HCT116 (cell line): ENCODE data around the gene EME1. TPM values are rescaled to one million over a fixed set of nuclear protein-coding genes. Genes with fewer than 3 reads are reported as not detected.
"Not testable (repeated sequence)": the region's sequence is repeated elsewhere in the genome, so short reads cannot be mapped to it uniquely, and the experiment has no call there.

Source experiments
- ATAC-seq: fragments of 200-7000 bp; cut with Tn5 transposase; 2 replicates; pipeline ENCODE4 v1.9.1; 2020; ENCODE audit warnings: mild to moderate bottlenecking, moderate library complexity
- BruUV-seq: library from RNA; stranded (reverse); fragments of 400-500 nt; replicated peaks from 2 replicates; lab custom pipeline; 2021; lab: Mats Ljungman, UMichigan
- CTCF ChIA-PET: fragments of 300-600 bp; sonication (Branson Sonifier 250); formaldehyde crosslinking; loops from one replicate; lab custom pipeline; 2021; ENCODE audit warnings: antibody characterized with exemption; lab: Charles Lee
- POLR2A ChIA-PET: fragments of 300-600, 350-600 bp; sonication (Branson Sonifier 250); formaldehyde crosslinking; loops from one replicate; lab custom pipeline; 2021; ENCODE audit warnings: antibody characterized with exemption; lab: Charles Lee
- RAD21 ChIA-PET, 2 experiments: fragments of 300-600 bp; sonication (Branson Sonifier 250); formaldehyde crosslinking; loops; one replicate each; lab custom pipeline; 2023; ENCODE audit warnings: low total read pairs in 2 of 2; ENCODE audit not compliant: uncharacterized antibody in 2 of 2, unreplicated experiment in 2 of 2, low non-redundant PET in 1 of 2; lab: Charles Lee
- DNase-seq: peaks from one replicate; pipeline ENCODE4 v3.0.0-alpha.2; 2010; ENCODE audit warnings: low read depth, low spot score
- H2AFZ ChIP-seq: fragments of 200-600 bp; shearing (Covaris generic), sonication (generic); 2 replicates; pipeline ENCODE4 v1.6.1; 2017; ENCODE audit warnings: low read depth, mixed run types, mixed read lengths, antibody characterized with exemption, low read length; ENCODE audit not compliant: poor library complexity, severe bottlenecking
- H3K27ac ChIP-seq: 2 replicates; pipeline ENCODE4 v1.5.1; 2012; ENCODE audit warnings: low read depth, low read length
- H3K27me3 ChIP-seq: fragments of 200-600 bp; sonication (generic); 2 replicates; pipeline ENCODE4 v1.6.1; 2016; ENCODE audit warnings: mixed run types, low read length, mixed read lengths; ENCODE audit not compliant: insufficient read depth
- H3K36me3 ChIP-seq, 2 experiments: fragments of 200-500 bp in 1 of 2; fragments of 200-600 bp in 1 of 2; sonication (Bioruptor generic) in 1 of 2; sonication (generic) in 1 of 2; 2 replicates each; pipeline versions ENCODE4 v1.5.1 to v1.6.1; 2014 to 2016; ENCODE audit warnings: low read length in 2 of 2, inconsistent platforms in 1 of 2, mixed read lengths in 1 of 2, mixed run types in 1 of 2; ENCODE audit not compliant: insufficient read depth in 2 of 2, control insufficient read depth in 1 of 2
- H3K4me1 ChIP-seq, 2 experiments: fragments of 200-600 bp in 1 of 2; sonication (generic) in 1 of 2; 2 replicates each; pipeline versions ENCODE4 v1.5.1 to v1.6.1; 2012 to 2017; ENCODE audit warnings: low read length in 2 of 2, inconsistent platforms in 1 of 2, mild to moderate bottlenecking in 1 of 2, mixed read lengths in 1 of 2, mixed run types in 1 of 2, moderate library complexity in 1 of 2; ENCODE audit not compliant: insufficient read depth in 2 of 2, control insufficient read depth in 1 of 2
- H3K4me2 ChIP-seq: fragments of 200-600 bp; sonication (generic); 2 replicates; pipeline ENCODE4 v1.6.1; 2017; ENCODE audit warnings: mixed run types, low read length, mixed read lengths
- H3K4me3 ChIP-seq, 2 experiments: fragments of 200-600 bp in 1 of 2; sonication (generic) in 1 of 2; replicated peaks in 1 of 2; 2 replicates each; pipeline ENCODE4 v1.5.1; 2011 to 2016; ENCODE audit warnings: low read length in 2 of 2, control low read depth in 1 of 2, low read depth in 1 of 2, mild to moderate bottlenecking in 1 of 2, mixed read lengths in 1 of 2, mixed run types in 1 of 2
- H3K79me2 ChIP-seq: fragments of 200-600 bp; sonication (generic); 2 replicates; pipeline ENCODE4 v1.6.1; 2017; ENCODE audit warnings: mild to moderate bottlenecking, mixed run types, low read length, moderate library complexity, mixed read lengths; ENCODE audit not compliant: insufficient read depth
- H3K9ac ChIP-seq: fragments of 200-600 bp; sonication (generic); 2 replicates; pipeline ENCODE4 v1.6.1; 2016; ENCODE audit warnings: low read length, mixed read lengths
- H3K9me2 ChIP-seq: fragments of 200-600 bp; sonication (generic), shearing (Covaris generic); 2 replicates; pipeline ENCODE4 v1.6.1; 2017; ENCODE audit warnings: mixed run types, mild to moderate bottlenecking, moderate library complexity; ENCODE audit not compliant: insufficient read depth
- H3K9me3 ChIP-seq, 2 experiments: fragments of 200-500 bp in 1 of 2; fragments of 200-600 bp in 1 of 2; sonication (Bioruptor generic) in 1 of 2; sonication (generic) in 1 of 2; 2 replicates each; pipeline ENCODE4 v1.6.1; 2014 to 2017; ENCODE audit warnings: low read length in 2 of 2, mixed read lengths in 2 of 2, inconsistent platforms in 1 of 2, low read depth in 1 of 2, mild to moderate bottlenecking in 1 of 2, mixed run types in 1 of 2, moderate library complexity in 1 of 2; ENCODE audit not compliant: control insufficient read depth in 1 of 2, insufficient read depth in 1 of 2
- H4K20me1 ChIP-seq: fragments of 200-600 bp; sonication (generic), shearing (Covaris generic); 2 replicates; pipeline ENCODE4 v1.6.1; 2017; ENCODE audit warnings: mixed run types, mild to moderate bottlenecking, moderate library complexity; ENCODE audit not compliant: insufficient read depth
- CEBPB ChIP-seq: IDR thresholded peaks from 2 replicates; pipeline ENCODE4 v1.6.1; 2012; ENCODE audit warnings: low read depth
- FOSL1 ChIP-seq: IDR thresholded peaks from 2 replicates; pipeline ENCODE4 v1.6.1; 2012; ENCODE audit warnings: low read depth
- JUND ChIP-seq: IDR thresholded peaks from 2 replicates; pipeline ENCODE4 v1.6.1; 2012
- RAD21 ChIP-seq: IDR thresholded peaks from 2 replicates; pipeline ENCODE4 v1.6.1; 2012; ENCODE audit warnings: low read depth, mild to moderate bottlenecking
- SIN3A ChIP-seq: IDR thresholded peaks from 2 replicates; pipeline ENCODE4 v1.6.1; 2012; ENCODE audit warnings: low read depth
- SP1 ChIP-seq: IDR thresholded peaks from 2 replicates; pipeline ENCODE4 v1.6.1; 2012; ENCODE audit warnings: low read depth
- SRF ChIP-seq: IDR thresholded peaks from 2 replicates; pipeline ENCODE4 v1.6.1; 2012; ENCODE audit warnings: low read depth
- TCF7L2 ChIP-seq: IDR thresholded peaks from 2 replicates; pipeline ENCODE4 v1.7.0; 2011; ENCODE audit warnings: borderline replicate concordance, inconsistent platforms; ENCODE audit not compliant: insufficient read depth, insufficient read length; ENCODE audit errors: extremely low read depth
- YY1 ChIP-seq: IDR thresholded peaks from 2 replicates; pipeline ENCODE4 v1.6.1; 2011; ENCODE audit warnings: low read length, low read depth, moderate library complexity, mild to moderate bottlenecking; ENCODE audit not compliant: insufficient replicate concordance; ENCODE audit errors: extremely low read depth
- ZFX ChIP-seq: fragments of 450-650 bp; IDR thresholded peaks from 2 replicates; pipeline ENCODE4 v1.6.1; 2017
- intact Hi-C: fragments of 100-400 bp; cut with micrococcal nuclease; formaldehyde crosslinking; loops from 2 replicates; pipeline ENCODE4 v1.10.0; 2022
- total RNA-seq: library from RNA; stranded (reverse); gene quantifications from one replicate; pipeline ENCODE4 v1.2.1, GENCODE V29; 2021; ENCODE audit not compliant: unreplicated experiment
- TF ChIP-seq, protein P1 (sequence below), 3 experiments: fragments of 200-600 bp in 1 of 3; sonication (generic) in 1 of 3; IDR thresholded peaks in 2 of 3; conservative IDR thresholded peaks in 1 of 3; 2 replicates each; pipeline ENCODE4 v1.5.1; 2012 to 2017; ENCODE audit warnings: low read depth in 2 of 3, low read length in 2 of 3, antibody characterized with exemption in 1 of 3, borderline replicate concordance in 1 of 3, control low read depth in 1 of 3, mild to moderate bottlenecking in 1 of 3, mixed read lengths in 1 of 3, mixed run types in 1 of 3, moderate library complexity in 1 of 3; ENCODE audit not compliant: insufficient read depth in 1 of 3
- TF ChIP-seq, protein P2 (sequence below): IDR thresholded peaks from 2 replicates; pipeline ENCODE4 v1.6.1; 2012
- TF ChIP-seq, protein P3 (sequence below): IDR thresholded peaks from 2 replicates; pipeline ENCODE4 v1.6.1; 2011; ENCODE audit warnings: mild to moderate bottlenecking, low read length, moderate library complexity; ENCODE audit not compliant: insufficient replicate concordance; ENCODE audit errors: extremely low read depth
- TF ChIP-seq, protein P4 (sequence below): IDR thresholded peaks from 2 replicates; pipeline ENCODE4 v1.6.1; 2012

Gene EME1
- total RNA-seq, 1 experiment from 2014 or later = 31.8 TPM

DNA sequence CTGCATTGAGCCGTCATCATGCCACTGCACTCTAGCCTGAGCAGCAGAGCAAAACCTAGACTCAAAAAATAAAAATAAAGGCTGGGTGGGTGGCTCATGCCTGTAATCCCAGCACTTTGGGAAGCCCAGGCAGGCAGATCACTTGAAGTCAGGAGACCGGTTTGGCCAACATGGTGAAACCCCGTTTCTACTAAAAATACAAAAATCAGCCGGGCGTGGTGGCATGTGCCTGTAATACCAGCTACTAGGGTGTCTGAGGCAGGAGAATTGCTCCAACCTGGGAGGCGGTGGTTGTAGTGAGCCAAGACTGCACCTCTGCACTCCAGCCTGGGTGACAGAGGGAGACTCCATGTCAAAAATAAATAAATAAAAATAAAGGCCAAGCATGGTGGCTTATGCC is 55.1 kb downstream of the EME1 start:
- H3K27ac ChIP-seq = not testable (repeated sequence)
- H3K4me2 ChIP-seq = peak overlapping the region; percentile 89; the same call in 1 of the 2 replicates

DNA sequence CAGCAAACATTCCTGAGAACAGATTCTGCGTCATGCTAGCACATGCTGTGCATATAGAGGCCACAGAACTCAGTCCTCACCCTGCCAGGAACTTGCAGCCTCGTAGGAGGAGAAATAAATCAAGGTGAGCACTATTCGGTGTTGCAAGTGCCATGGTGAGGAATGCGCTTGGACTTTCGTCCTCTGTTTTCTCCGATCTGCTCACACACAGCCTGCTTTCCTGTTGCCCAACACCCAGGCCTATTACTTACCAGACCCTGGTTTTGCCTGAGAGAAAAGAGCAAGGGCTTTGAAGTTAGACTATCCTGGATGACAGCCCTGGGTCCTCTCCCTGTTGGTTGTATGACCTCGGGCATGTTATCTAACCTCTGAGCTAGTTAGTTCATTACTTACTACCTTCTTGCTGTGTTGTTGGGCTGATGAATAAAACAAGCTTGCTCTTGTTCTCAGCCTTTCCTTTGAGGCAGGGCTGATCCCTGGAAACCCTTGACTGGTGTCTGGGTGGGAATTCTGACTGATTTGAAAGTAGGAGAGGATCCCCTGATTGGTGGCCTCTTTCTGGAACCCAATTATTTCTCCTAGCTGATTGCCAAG is 55.9 kb downstream of the EME1 start:
- H3K9me2 ChIP-seq = no peaks in the 10 kb centered on the region
- intact Hi-C loops = no loop called here
- ChIA-PET RAD21 (no interaction called here), POLR2A (no interaction called here), CTCF (interaction anchor here (0.6 to 4.3 kb wide), 2 partner anchors 31 to 276 kb away, joined by 3 to 20 read pairs; partner anchors contain the start of gene LRRC59)
- no peaks in the 10 kb centered on the region; a peak in 1 of 4 replicates for H3K36me3 ChIP-seq
- no peaks in the 10 kb centered on the region for H3K9me3 ChIP-seq
- H3K4me3 ChIP-seq = no peak overlapping the region
- DNase-seq = no peak
- H4K20me1 ChIP-seq = no peaks in the 10 kb centered on the region
- BruUV-seq = no TSS peak
- 0 out of 2 replicates have a peak, but pooled peaks cover 7% of the 10 kb centered on the region for H3K79me2 ChIP-seq
- no peak overlapping the region for H3K27ac ChIP-seq
- H3K4me1 ChIP-seq = peaks cover 21 to 37% of the 10 kb centered on the region in 2 experiments
- no peak overlapping the region for H3K4me2 ChIP-seq
- ATAC-seq = no peak
- H3K27me3 ChIP-seq = no peaks in the 10 kb centered on the region
- no peak overlapping the region for H3K9ac ChIP-seq
- no peak overlapping the region for H2AFZ ChIP-seq
- TF ChIP-seq SIN3A (no peak), YY1 (no peak), FOSL1 (no peak), CEBPB (no peak), JUND (no peak), RAD21 (no peak), TCF7L2 (no peak), SP1 (no peak), ZFX (no peak), SRF (no peak)
- TF ChIP-seq, protein P1, sequence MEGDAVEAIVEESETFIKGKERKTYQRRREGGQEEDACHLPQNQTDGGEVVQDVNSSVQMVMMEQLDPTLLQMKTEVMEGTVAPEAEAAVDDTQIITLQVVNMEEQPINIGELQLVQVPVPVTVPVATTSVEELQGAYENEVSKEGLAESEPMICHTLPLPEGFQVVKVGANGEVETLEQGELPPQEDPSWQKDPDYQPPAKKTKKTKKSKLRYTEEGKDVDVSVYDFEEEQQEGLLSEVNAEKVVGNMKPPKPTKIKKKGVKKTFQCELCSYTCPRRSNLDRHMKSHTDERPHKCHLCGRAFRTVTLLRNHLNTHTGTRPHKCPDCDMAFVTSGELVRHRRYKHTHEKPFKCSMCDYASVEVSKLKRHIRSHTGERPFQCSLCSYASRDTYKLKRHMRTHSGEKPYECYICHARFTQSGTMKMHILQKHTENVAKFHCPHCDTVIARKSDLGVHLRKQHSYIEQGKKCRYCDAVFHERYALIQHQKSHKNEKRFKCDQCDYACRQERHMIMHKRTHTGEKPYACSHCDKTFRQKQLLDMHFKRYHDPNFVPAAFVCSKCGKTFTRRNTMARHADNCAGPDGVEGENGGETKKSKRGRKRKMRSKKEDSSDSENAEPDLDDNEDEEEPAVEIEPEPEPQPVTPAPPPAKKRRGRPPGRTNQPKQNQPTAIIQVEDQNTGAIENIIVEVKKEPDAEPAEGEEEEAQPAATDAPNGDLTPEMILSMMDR (IDR thresholded peaks at IDR 0.05 in 2 of 3, conservative IDR thresholded peaks at IDR 0.05 in 1 of 3; ENCODE audit: borderline replicate concordance in 1 of 3, insufficient read depth in 1 of 3, low read depth in 2 of 3, low read length in 2 of 3) = no peak
- TF ChIP-seq, protein P2, sequence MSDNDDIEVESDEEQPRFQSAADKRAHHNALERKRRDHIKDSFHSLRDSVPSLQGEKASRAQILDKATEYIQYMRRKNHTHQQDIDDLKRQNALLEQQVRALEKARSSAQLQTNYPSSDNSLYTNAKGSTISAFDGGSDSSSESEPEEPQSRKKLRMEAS = no peak
- TF ChIP-seq, protein P3, sequence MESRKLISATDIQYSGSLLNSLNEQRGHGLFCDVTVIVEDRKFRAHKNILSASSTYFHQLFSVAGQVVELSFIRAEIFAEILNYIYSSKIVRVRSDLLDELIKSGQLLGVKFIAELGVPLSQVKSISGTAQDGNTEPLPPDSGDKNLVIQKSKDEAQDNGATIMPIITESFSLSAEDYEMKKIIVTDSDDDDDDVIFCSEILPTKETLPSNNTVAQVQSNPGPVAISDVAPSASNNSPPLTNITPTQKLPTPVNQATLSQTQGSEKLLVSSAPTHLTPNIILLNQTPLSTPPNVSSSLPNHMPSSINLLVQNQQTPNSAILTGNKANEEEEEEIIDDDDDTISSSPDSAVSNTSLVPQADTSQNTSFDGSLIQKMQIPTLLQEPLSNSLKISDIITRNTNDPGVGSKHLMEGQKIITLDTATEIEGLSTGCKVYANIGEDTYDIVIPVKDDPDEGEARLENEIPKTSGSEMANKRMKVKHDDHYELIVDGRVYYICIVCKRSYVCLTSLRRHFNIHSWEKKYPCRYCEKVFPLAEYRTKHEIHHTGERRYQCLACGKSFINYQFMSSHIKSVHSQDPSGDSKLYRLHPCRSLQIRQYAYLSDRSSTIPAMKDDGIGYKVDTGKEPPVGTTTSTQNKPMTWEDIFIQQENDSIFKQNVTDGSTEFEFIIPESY = no peak
- TF ChIP-seq, protein P4, sequence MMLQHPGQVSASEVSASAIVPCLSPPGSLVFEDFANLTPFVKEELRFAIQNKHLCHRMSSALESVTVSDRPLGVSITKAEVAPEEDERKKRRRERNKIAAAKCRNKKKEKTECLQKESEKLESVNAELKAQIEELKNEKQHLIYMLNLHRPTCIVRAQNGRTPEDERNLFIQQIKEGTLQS = no peak

More for the DNA sequence above, 55.1 kb downstream of the EME1 start:
- H3K27me3 ChIP-seq, H3K4me3 ChIP-seq, H3K9ac ChIP-seq, BruUV-seq, RAD21 ChIA-PET, H4K20me1 ChIP-seq, H3K9me2 ChIP-seq, H2AFZ ChIP-seq, H3K79me2 ChIP-seq, DNase-seq, H3K36me3 ChIP-seq, H3K9me3 ChIP-seq, intact Hi-C loops, ATAC-seq: not testable (repeated sequence)
- H3K4me1 ChIP-seq = peaks cover 29 to 45% of the 10 kb centered on the region in 2 experiments
- CTCF ChIA-PET = interaction anchor here (2.0 to 4.3 kb wide), 2 partner anchors 9 to 30 kb away, joined by 7 to 20 read pairs; partner anchors contain the start of gene LRRC59
- POLR2A ChIA-PET = interaction anchor here (2.5 kb wide), 1 partner anchor 30 kb away, joined by 14 read pairs; the partner anchor contains the start of gene LRRC59
